Measurements from ENCODE around the gene LTBP1. TPM values are rescaled to one million over a fixed set of nuclear protein-coding genes. Genes with fewer than 3 reads are reported as not detected.

The LTBP1 gene
- total and polyA plus RNA-seq, 5 donors from 2014 or later = 3.7 TPM; not detected in 4

GRCh38 chr2:32958821-32959220 lies 12.1 kb downstream of the LTBP1 start:
- Mint-ChIP-seq H3K36me3 (no peaks in the 10 kb centered on the region), H3K27me3 (peaks cover 7% of the 10 kb centered on the region), H3K4me3 (no peak overlapping the region), H3K9me3 (no peaks in the 10 kb centered on the region), H3K27ac (no peak overlapping the region), H3K4me1 (no peaks in the 10 kb centered on the region)
- Histone ChIP-seq H3K4me3 (ENCODE audit: low read depth, low read length) (no peak overlapping the region), H3K27me3 (ENCODE audit: control insufficient read depth, insufficient read depth, low read length) (peaks cover 1% of the 10 kb centered on the region), H3K4me1 (ENCODE audit: control insufficient read depth, insufficient read depth, low read length, poor library complexity, severe bottlenecking) (no peaks in the 10 kb centered on the region), H3K36me3 (ENCODE audit: control insufficient read depth, insufficient read depth, low read length) (no peaks in the 10 kb centered on the region), H3K9me3 (ENCODE audit: control insufficient read depth in 2 of 2, low read length in 2 of 2) (no peaks in the 10 kb centered on the region), H3K27ac (ENCODE audit: insufficient read depth, low read length, poor library complexity, severe bottlenecking) (no peak overlapping the region)
- ATAC-seq (ENCODE audit: low read depth in 2 of 2) (no peak), DNase-seq (no peak)

- Histone ChIP-seq H3K4me3 (ENCODE audit: low read depth, low read length) (no peak overlapping the region), H3K36me3 (ENCODE audit: control insufficient read depth, insufficient read depth, low read length) (no peaks in the 10 kb centered on the region), H3K27me3 (ENCODE audit: control insufficient read depth, insufficient read depth, low read length) (no peaks in the 10 kb centered on the region), H3K9me3 (ENCODE audit: control insufficient read depth in 2 of 2, low read length in 2 of 2) (no peaks in the 10 kb centered on the region), H3K27ac (ENCODE audit: insufficient read depth, low read length, poor library complexity, severe bottlenecking) (no peak overlapping the region), H3K4me1 (ENCODE audit: control insufficient read depth, insufficient read depth, low read length, poor library complexity, severe bottlenecking) (no peaks in the 10 kb centered on the region)
- Mint-ChIP-seq H3K36me3 (no peaks in the 10 kb centered on the region), H3K27me3 (no peaks in the 10 kb centered on the region), H3K9me3 (no peaks in the 10 kb centered on the region), H3K27ac (no peak overlapping the region), H3K4me3 (no peak overlapping the region), H3K4me1 (no peaks in the 10 kb centered on the region)
- ATAC-seq (ENCODE audit: low read depth in 2 of 2) (no peak), DNase-seq (no peak)
These were observed 13.5 kb downstream of the LTBP1 start for GRCh38 chr2:32960238-32960637.

GRCh38 chr2:32960647-32961403 lies 14.1 kb downstream of the LTBP1 start:
- H3K27ac ChIP-seq (ENCODE audit: insufficient read depth, low read length, poor library complexity, severe bottlenecking) = no peak overlapping the region
- H3K4me3 ChIP-seq (ENCODE audit: low read depth, low read length) = no peak overlapping the region
- ATAC-seq (ENCODE audit: low read depth in 2 of 2) (no peak), DNase-seq (no peak)
- H3K27me3 ChIP-seq (ENCODE audit: control insufficient read depth, insufficient read depth, low read length) = no peaks in the 10 kb centered on the region
- Mint-ChIP-seq H3K4me1 (no peaks in the 10 kb centered on the region), H3K9me3 (no peaks in the 10 kb centered on the region), H3K4me3 (no peak overlapping the region), H3K27ac (no peak overlapping the region), H3K36me3 (no peaks in the 10 kb centered on the region), H3K27me3 (no peaks in the 10 kb centered on the region)
- H3K9me3 ChIP-seq (ENCODE audit: control insufficient read depth in 2 of 2, low read length in 2 of 2) = no peaks in the 10 kb centered on the region
- H3K36me3 ChIP-seq (ENCODE audit: control insufficient read depth, insufficient read depth, low read length) = no peaks in the 10 kb centered on the region
- no peaks in the 10 kb centered on the region for H3K4me1 ChIP-seq (ENCODE audit: control insufficient read depth, insufficient read depth, low read length, poor library complexity, severe bottlenecking)

- Histone ChIP-seq H3K36me3 (ENCODE audit: control insufficient read depth, insufficient read depth, low read length) (no peaks in the 10 kb centered on the region), H3K27ac (ENCODE audit: insufficient read depth, low read length, poor library complexity, severe bottlenecking) (no peak overlapping the region), H3K27me3 (ENCODE audit: control insufficient read depth, insufficient read depth, low read length) (no peaks in the 10 kb centered on the region), H3K4me3 (ENCODE audit: low read depth, low read length) (no peak overlapping the region), H3K9me3 (ENCODE audit: control insufficient read depth in 2 of 2, low read length in 2 of 2) (no peaks in the 10 kb centered on the region), H3K4me1 (ENCODE audit: control insufficient read depth, insufficient read depth, low read length, poor library complexity, severe bottlenecking) (no peaks in the 10 kb centered on the region)
- H3K4me1 Mint-ChIP-seq = no peaks in the 10 kb centered on the region
- H3K4me3 Mint-ChIP-seq = no peak overlapping the region
- H3K27ac Mint-ChIP-seq = no peak overlapping the region
- ATAC-seq (ENCODE audit: low read depth in 2 of 2) = no peak
- no peaks in the 10 kb centered on the region for H3K27me3 Mint-ChIP-seq
- no peak for DNase-seq
- H3K36me3 Mint-ChIP-seq = no peaks in the 10 kb centered on the region
- no peaks in the 10 kb centered on the region for H3K9me3 Mint-ChIP-seq
These were observed 15.9 kb downstream of the LTBP1 start for GRCh38 chr2:32962690-32963089.

GRCh38 chr2:32963941-32964340 lies 17.2 kb downstream of the LTBP1 start:
- Histone ChIP-seq H3K9me3 (ENCODE audit: control insufficient read depth in 2 of 2, low read length in 2 of 2) (no peaks in the 10 kb centered on the region), H3K36me3 (ENCODE audit: control insufficient read depth, insufficient read depth, low read length) (no peaks in the 10 kb centered on the region), H3K4me3 (ENCODE audit: low read depth, low read length) (no peak overlapping the region), H3K27ac (ENCODE audit: insufficient read depth, low read length, poor library complexity, severe bottlenecking) (no peak overlapping the region), H3K4me1 (ENCODE audit: control insufficient read depth, insufficient read depth, low read length, poor library complexity, severe bottlenecking) (no peaks in the 10 kb centered on the region), H3K27me3 (ENCODE audit: control insufficient read depth, insufficient read depth, low read length) (no peaks in the 10 kb centered on the region)
- no peaks in the 10 kb centered on the region for H3K4me1 Mint-ChIP-seq
- no peak overlapping the region for H3K27ac Mint-ChIP-seq
- H3K9me3 Mint-ChIP-seq = no peaks in the 10 kb centered on the region
- DNase-seq = no peak
- no peaks in the 10 kb centered on the region for H3K36me3 Mint-ChIP-seq
- H3K27me3 Mint-ChIP-seq = no peaks in the 10 kb centered on the region
- no peak overlapping the region for H3K4me3 Mint-ChIP-seq
- ATAC-seq (ENCODE audit: low read depth in 2 of 2) = no peak

- no peak for DNase-seq
- no peaks in the 10 kb centered on the region for H3K4me1 Mint-ChIP-seq
- no peak overlapping the region for H3K27ac Mint-ChIP-seq
- H3K4me3 Mint-ChIP-seq = no peak overlapping the region
- Histone ChIP-seq H3K27ac (ENCODE audit: insufficient read depth, low read length, poor library complexity, severe bottlenecking) (no peak overlapping the region), H3K4me3 (ENCODE audit: low read depth, low read length) (no peak overlapping the region), H3K36me3 (ENCODE audit: control insufficient read depth, insufficient read depth, low read length) (no peaks in the 10 kb centered on the region), H3K9me3 (ENCODE audit: control insufficient read depth in 2 of 2, low read length in 2 of 2) (no peaks in the 10 kb centered on the region), H3K4me1 (ENCODE audit: control insufficient read depth, insufficient read depth, low read length, poor library complexity, severe bottlenecking) (no peaks in the 10 kb centered on the region), H3K27me3 (ENCODE audit: control insufficient read depth, insufficient read depth, low read length) (no peaks in the 10 kb centered on the region)
- peaks cover under 1% of the 10 kb centered on the region for H3K27me3 Mint-ChIP-seq
- peaks cover 0 to 15% (median 3%) of the 10 kb centered on the region in 7 donors for H3K9me3 Mint-ChIP-seq
- ATAC-seq (ENCODE audit: low read depth in 2 of 2) = no peak
- H3K36me3 Mint-ChIP-seq = no peaks in the 10 kb centered on the region
These were observed 18.9 kb downstream of the LTBP1 start for GRCh38 chr2:32965523-32966171.

- H3K36me3 Mint-ChIP-seq = no peaks in the 10 kb centered on the region
- no peak overlapping the region for H3K27ac Mint-ChIP-seq
- Histone ChIP-seq H3K27me3 (ENCODE audit: control insufficient read depth, insufficient read depth, low read length) (no peaks in the 10 kb centered on the region), H3K27ac (ENCODE audit: insufficient read depth, low read length, poor library complexity, severe bottlenecking) (no peak overlapping the region), H3K36me3 (ENCODE audit: control insufficient read depth, insufficient read depth, low read length) (no peaks in the 10 kb centered on the region), H3K9me3 (ENCODE audit: control insufficient read depth in 2 of 2, low read length in 2 of 2) (peaks cover 0 to 2% of the 10 kb centered on the region in 2 experiments), H3K4me3 (ENCODE audit: low read depth, low read length) (no peak overlapping the region), H3K4me1 (ENCODE audit: control insufficient read depth, insufficient read depth, low read length, poor library complexity, severe bottlenecking) (no peaks in the 10 kb centered on the region)
- no peak for ATAC-seq (ENCODE audit: low read depth in 2 of 2)
- peaks cover 1 to 20% (median 7%) of the 10 kb centered on the region in 7 donors for H3K9me3 Mint-ChIP-seq
- no peak for DNase-seq
- H3K27me3 Mint-ChIP-seq = peaks cover 23% of the 10 kb centered on the region
- no peak overlapping the region for H3K4me3 Mint-ChIP-seq
- H3K4me1 Mint-ChIP-seq = no peaks in the 10 kb centered on the region
These were observed 22.9 kb downstream of the LTBP1 start for GRCh38 chr2:32969444-32970162.
